Activated naive CD8-positive, alpha-beta T cell (primary cell): ENCODE measurements around the gene MEGF6.
"Not testable (repeated sequence)": the region's sequence is repeated elsewhere in the genome, so short reads cannot be mapped to it uniquely, and the experiment has no call there.

Experiments
- H3K27ac Mint-ChIP-seq: one replicate; pipeline ENCODE4 v1.8.0; 2021; ENCODE audit warnings: mixed read lengths
- H3K27me3 Mint-ChIP-seq: one replicate; pipeline ENCODE4 v1.8.0; 2021; ENCODE audit warnings: mixed read lengths
- H3K36me3 Mint-ChIP-seq: one replicate; pipeline ENCODE4 v1.8.0; 2021; ENCODE audit warnings: mixed read lengths
- H3K4me1 Mint-ChIP-seq: one replicate; pipeline ENCODE4 v1.8.0; 2021; ENCODE audit warnings: low read depth, mixed read lengths
- H3K4me3 Mint-ChIP-seq: one replicate; pipeline ENCODE4 v1.8.0; 2021; ENCODE audit warnings: mild to moderate bottlenecking, mixed read lengths
- H3K9me3 Mint-ChIP-seq: one replicate; pipeline ENCODE4 v1.8.0; 2021; ENCODE audit warnings: low read depth, mixed read lengths

The MEGF6 gene

GRCh38 chr1:3586986-3587759 lies 24.1 kb downstream of the MEGF6 start:
- Mint-ChIP-seq H3K9me3 (no peaks in the 10 kb centered on the region), H3K4me3 (no peak overlapping the region), H3K27ac (peak overlapping the region; percentile 30), H3K36me3 (no peaks in the 10 kb centered on the region), H3K4me1 (no peaks in the 10 kb centered on the region), H3K27me3 (no peaks in the 10 kb centered on the region)

DNA sequence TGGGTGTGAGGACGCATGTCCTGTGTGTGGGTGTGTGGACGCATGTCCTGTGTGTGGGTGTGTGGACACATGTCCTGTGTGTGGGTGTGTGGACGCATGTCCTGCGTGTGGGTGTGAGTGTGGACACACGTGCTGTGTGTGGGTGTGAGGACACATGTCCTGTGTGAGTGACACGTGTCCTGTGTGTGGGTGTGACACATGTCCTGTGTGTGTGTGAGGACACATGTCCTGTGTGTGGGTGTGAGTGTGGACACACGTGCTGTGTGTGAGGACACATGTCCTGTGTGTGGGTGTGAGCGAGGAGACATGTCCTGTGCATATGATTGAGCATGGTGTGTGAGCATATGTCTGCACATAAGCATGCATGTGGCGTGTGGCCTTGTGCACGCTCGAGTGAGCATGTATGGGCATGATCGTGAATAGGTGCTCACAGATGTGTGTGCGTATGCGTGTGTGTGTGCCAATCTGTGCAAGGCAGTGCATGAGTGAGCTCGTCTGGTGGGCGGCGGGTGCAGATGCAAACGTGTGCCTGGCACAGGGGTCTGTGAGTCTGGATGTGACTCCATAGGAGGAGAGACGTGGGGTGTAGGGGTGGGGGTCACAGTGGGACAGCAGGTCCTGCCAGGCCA lies 25.3 kb downstream of the MEGF6 start:
- Mint-ChIP-seq H3K4me1 (no peaks in the 10 kb centered on the region), H3K4me3 (no peak overlapping the region), H3K27ac (no peak overlapping the region), H3K36me3 (no peaks in the 10 kb centered on the region), H3K27me3 (no peaks in the 10 kb centered on the region), H3K9me3 (no peaks in the 10 kb centered on the region)

- not testable (repeated sequence) for H3K4me3 Mint-ChIP-seq, H3K36me3 Mint-ChIP-seq, H3K4me1 Mint-ChIP-seq, H3K27ac Mint-ChIP-seq, H3K27me3 Mint-ChIP-seq, H3K9me3 Mint-ChIP-seq
Observed at GRCh38 chr1:3585353-3585868, 25.9 kb downstream of the MEGF6 start.

GRCh38 chr1:3584915-3585314 lies 26.4 kb downstream of the MEGF6 start:
- no peak overlapping the region for H3K4me3 Mint-ChIP-seq
- H3K9me3 Mint-ChIP-seq, result no peaks in the 10 kb centered on the region
- no peaks in the 10 kb centered on the region for H3K27me3 Mint-ChIP-seq
- H3K4me1 Mint-ChIP-seq, result no peaks in the 10 kb centered on the region
- H3K36me3 Mint-ChIP-seq, result no peaks in the 10 kb centered on the region
- no peak overlapping the region for H3K27ac Mint-ChIP-seq

DNA sequence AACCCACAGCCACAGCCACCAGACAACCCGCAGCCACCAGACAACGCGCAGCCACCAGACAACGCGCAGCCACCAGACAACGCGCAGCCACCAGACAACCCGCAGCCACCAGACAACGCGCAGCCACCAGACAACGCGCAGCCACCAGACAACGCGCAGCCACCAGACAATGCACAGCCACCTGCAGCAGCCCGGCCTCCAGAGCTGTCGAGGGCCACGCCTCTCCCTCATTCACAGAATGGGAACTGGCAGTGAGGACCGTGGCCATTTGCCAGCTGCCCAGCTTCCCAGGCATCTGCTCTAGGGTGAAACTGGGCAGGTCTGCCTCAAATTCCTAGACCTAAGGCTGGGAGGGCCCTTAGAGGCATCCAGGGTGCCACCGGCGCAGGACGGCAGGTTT lies 27.6 kb downstream of the MEGF6 start:
- not testable (repeated sequence) for H3K9me3 Mint-ChIP-seq, H3K27ac Mint-ChIP-seq, H3K4me3 Mint-ChIP-seq, H3K4me1 Mint-ChIP-seq, H3K36me3 Mint-ChIP-seq, H3K27me3 Mint-ChIP-seq

- Mint-ChIP-seq H3K36me3 (no peaks in the 10 kb centered on the region), H3K27me3 (no peaks in the 10 kb centered on the region), H3K4me3 (no peak overlapping the region), H3K4me1 (no peaks in the 10 kb centered on the region), H3K9me3 (no peaks in the 10 kb centered on the region), H3K27ac (no peak overlapping the region)
Observed at GRCh38 chr1:3581296-3582036, 29.8 kb downstream of the MEGF6 start.

GRCh38 chr1:3580231-3580630 lies 31.1 kb downstream of the MEGF6 start:
- Mint-ChIP-seq H3K36me3 (no peaks in the 10 kb centered on the region), H3K27me3 (no peaks in the 10 kb centered on the region), H3K27ac (no peak overlapping the region), H3K4me1 (no peaks in the 10 kb centered on the region), H3K9me3 (no peaks in the 10 kb centered on the region), H3K4me3 (no peak overlapping the region)

DNA sequence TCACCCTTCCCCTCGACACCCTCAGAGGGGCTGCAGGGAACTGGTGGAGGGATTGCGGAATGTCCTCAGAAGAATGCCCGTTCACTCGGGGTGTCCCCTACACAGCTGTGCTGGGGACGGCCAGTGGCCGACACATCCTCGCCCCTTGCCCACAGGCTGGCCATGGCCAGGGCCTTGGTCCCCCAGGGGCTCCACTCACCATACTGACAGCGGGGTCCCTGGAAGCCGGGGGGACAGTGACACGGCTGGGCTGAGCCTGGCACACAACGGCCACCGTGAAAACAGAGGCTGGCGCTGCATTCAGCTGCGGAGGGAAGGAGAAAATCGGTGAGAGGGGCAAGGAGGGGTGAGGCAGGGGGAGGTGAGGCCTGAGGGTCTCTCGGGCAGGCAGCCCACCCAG lies 31.7 kb downstream of the MEGF6 start:
- H3K27me3 Mint-ChIP-seq, result no peaks in the 10 kb centered on the region
- H3K4me3 Mint-ChIP-seq, result no peak overlapping the region
- no peak overlapping the region for H3K27ac Mint-ChIP-seq
- H3K9me3 Mint-ChIP-seq, result no peaks in the 10 kb centered on the region
- no peaks in the 10 kb centered on the region for H3K36me3 Mint-ChIP-seq
- H3K4me1 Mint-ChIP-seq, result no peaks in the 10 kb centered on the region

DNA sequence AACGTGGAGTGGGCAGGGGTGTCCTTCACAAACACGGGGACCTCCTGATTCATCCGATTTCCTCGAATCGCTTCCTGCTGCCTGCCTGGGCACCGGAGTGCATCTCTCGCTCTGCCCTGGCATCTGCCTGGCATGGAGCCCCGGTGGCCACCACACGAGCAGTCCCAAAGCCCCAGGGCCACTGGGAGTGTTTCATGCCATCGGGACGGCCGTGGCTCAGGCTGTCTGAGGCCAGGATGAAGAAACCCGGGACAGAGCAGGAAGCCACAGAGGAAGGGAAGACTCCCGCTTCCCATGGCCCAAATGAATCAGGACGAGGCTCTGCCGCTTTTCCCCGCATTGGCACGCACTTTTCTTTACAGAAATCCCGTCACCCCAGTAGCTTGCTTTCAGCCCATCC lies 32.4 kb downstream of the MEGF6 start:
- Mint-ChIP-seq H3K36me3 (no peaks in the 10 kb centered on the region), H3K27me3 (no peaks in the 10 kb centered on the region), H3K9me3 (no peaks in the 10 kb centered on the region), H3K4me1 (no peaks in the 10 kb centered on the region), H3K4me3 (no peak overlapping the region), H3K27ac (no peak overlapping the region)

DNA sequence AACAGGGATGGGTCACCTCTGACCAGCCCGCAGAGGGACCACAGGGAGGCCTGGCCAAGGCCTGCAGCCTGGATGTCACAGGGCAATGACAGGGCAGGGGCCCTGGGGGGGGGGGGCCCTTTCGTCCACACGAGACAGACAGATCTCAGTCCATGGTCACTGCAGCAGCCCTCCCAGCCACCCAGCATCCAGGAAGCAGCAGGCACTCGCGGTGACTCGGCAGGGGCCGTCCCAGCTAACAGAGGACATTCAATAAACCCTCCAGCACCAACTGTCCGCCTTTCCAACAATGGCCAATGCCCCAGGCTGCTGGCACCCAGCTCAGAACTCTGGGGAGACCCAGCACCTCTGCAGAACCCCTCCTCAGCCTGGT lies 32.9 kb downstream of the MEGF6 start:
- no peaks in the 10 kb centered on the region for H3K4me1 Mint-ChIP-seq
- H3K27me3 Mint-ChIP-seq, result no peaks in the 10 kb centered on the region
- H3K27ac Mint-ChIP-seq, result no peak overlapping the region
- H3K4me3 Mint-ChIP-seq, result no peak overlapping the region
- H3K9me3 Mint-ChIP-seq, result no peaks in the 10 kb centered on the region
- no peaks in the 10 kb centered on the region for H3K36me3 Mint-ChIP-seq

DNA sequence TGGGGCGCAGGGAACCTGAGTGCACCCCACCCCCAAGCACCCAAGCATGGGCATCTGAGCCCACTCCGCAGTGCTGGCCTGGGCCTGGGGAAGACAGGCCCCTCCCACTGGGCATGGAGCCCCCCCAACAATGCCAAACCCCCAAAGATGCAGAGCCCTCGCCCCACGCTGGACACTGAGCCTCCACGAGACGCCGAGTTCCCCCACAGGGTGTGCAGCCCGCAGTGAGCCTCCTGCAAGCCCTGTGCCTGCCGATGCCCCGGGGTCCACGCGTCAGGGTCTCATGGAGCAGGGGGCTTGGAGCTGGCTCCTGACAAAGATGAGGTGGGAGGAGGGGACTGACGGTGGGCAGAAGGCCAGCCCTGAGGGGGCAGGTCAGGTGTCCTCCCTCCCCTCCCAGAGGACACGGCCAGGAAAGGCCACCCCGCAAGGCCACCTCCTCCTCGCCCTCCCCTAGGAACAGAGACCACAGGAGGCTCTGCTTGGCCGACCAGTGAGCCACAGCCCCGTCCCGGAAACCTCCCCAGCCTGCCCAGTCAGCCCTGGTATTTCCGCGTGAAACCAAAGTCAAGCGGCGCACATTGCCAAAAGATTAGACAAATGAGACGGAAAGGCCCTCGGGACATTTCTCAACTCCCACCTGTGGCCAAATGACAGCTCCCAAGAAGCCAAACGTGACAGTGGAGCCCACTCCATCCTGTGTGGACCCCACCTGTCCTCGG lies 33.4 kb downstream of the MEGF6 start:
- H3K4me1 Mint-ChIP-seq, result no peaks in the 10 kb centered on the region
- no peaks in the 10 kb centered on the region for H3K9me3 Mint-ChIP-seq
- H3K27me3 Mint-ChIP-seq, result no peaks in the 10 kb centered on the region
- H3K4me3 Mint-ChIP-seq, result no peak overlapping the region
- no peaks in the 10 kb centered on the region for H3K36me3 Mint-ChIP-seq
- no peak overlapping the region for H3K27ac Mint-ChIP-seq

GRCh38 chr1:3577300-3577699 lies 34.0 kb downstream of the MEGF6 start:
- H3K9me3 Mint-ChIP-seq, result no peaks in the 10 kb centered on the region

GRCh38 chr1:3575993-3576392 lies 35.3 kb downstream of the MEGF6 start:
- H3K27ac Mint-ChIP-seq, result no peak overlapping the region
- H3K4me1 Mint-ChIP-seq, result no peaks in the 10 kb centered on the region
- H3K27me3 Mint-ChIP-seq, result no peaks in the 10 kb centered on the region
- no peak overlapping the region for H3K4me3 Mint-ChIP-seq
- no peaks in the 10 kb centered on the region for H3K9me3 Mint-ChIP-seq
- no peaks in the 10 kb centered on the region for H3K36me3 Mint-ChIP-seq

More at GRCh38 chr1:3577300-3577699, 34.0 kb downstream of the MEGF6 start:
- no peaks in the 10 kb centered on the region for H3K4me1 Mint-ChIP-seq
- no peaks in the 10 kb centered on the region for H3K36me3 Mint-ChIP-seq
- no peak overlapping the region for H3K27ac Mint-ChIP-seq
- no peaks in the 10 kb centered on the region for H3K27me3 Mint-ChIP-seq
- no peak overlapping the region for H3K4me3 Mint-ChIP-seq

- not testable (repeated sequence) for H3K4me1 Mint-ChIP-seq, H3K27me3 Mint-ChIP-seq, H3K4me3 Mint-ChIP-seq, H3K27ac Mint-ChIP-seq, H3K36me3 Mint-ChIP-seq, H3K9me3 Mint-ChIP-seq
Observed at GRCh38 chr1:3575515-3575914, 35.8 kb downstream of the MEGF6 start.

DNA sequence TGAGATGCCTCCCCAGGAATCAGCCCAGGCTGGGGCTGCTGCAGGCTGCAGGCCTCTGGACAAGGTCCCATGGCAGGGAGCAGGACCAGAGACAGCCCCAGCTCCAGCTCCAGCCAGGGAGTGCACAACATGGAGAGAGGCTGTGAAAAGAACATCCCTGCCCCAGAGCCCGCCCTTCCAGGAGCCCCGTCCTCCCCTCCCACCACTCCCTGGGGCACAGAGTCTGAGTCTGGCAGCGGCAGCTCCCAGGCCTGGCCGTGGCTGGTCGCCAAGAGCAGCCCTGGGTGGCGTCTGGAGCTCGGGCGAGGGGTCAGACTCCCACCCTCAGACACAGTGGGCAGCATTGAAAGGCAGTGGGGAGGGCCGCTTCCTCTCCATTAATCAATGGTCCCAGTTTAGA lies 37.8 kb downstream of the MEGF6 start:
- no peaks in the 10 kb centered on the region for H3K4me1 Mint-ChIP-seq
- H3K27me3 Mint-ChIP-seq, result no peaks in the 10 kb centered on the region
- H3K4me3 Mint-ChIP-seq, result no peak overlapping the region
- no peaks in the 10 kb centered on the region for H3K9me3 Mint-ChIP-seq
- H3K36me3 Mint-ChIP-seq, result no peaks in the 10 kb centered on the region
- H3K27ac Mint-ChIP-seq, result no peak overlapping the region
